GM18507 (cell line): Measurements from ENCODE around the gene SELENOO.
A peak's percentile ranks its signal among the peaks of the same experiment; 100 is the strongest.
"Not testable (repeated sequence)": the region's sequence is repeated elsewhere in the genome, so short reads cannot be mapped to it uniquely, and the experiment has no call there.

Experiments
- DNase-seq: peaks from one replicate; pipeline ENCODE4 v3.0.0; 2011; ENCODE audit warnings: low read depth; ENCODE audit not compliant: insufficient read length; ENCODE audit errors: extremely low spot score
- FAIRE-seq: peaks from 2 replicates; lab custom pipeline; 2011; peaks lifted over from hg19 to GRCh38; lab: Jason Lieb, UNC

Gene SELENOO

GRCh38 chr22:50197000-50197800 is 3.6 kb upstream of the SELENOO start:
- FAIRE-seq (no peak), DNase-seq (no peak)

- DNase-seq (no peak), FAIRE-seq (no peak)
These were observed 2.8 kb upstream of the SELENOO start for GRCh38 chr22:50197856-50198623.

GRCh38 chr22:50198624-50199017 is 2.2 kb upstream of the SELENOO start:
- FAIRE-seq (no peak), DNase-seq (no peak)

GRCh38 chr22:50199251-50199721 is 1.5 kb upstream of the SELENOO start:
- DNase-seq, result no peak
- no peak for FAIRE-seq

- FAIRE-seq (no peak), DNase-seq (no peak)
These were observed 866 bp upstream of the SELENOO start for GRCh38 chr22:50199829-50200460.

- no peak for DNase-seq
- no peak for FAIRE-seq
These were observed 649 bp downstream of the SELENOO start for GRCh38 chr22:50201191-50202129.

- FAIRE-seq (no peak), DNase-seq (no peak)
These were observed 1.4 kb downstream of the SELENOO start for GRCh38 chr22:50202130-50202666.

GRCh38 chr22:50203288-50203687 is 2.5 kb downstream of the SELENOO start:
- no peak for FAIRE-seq

GRCh38 chr22:50204571-50204970 is 3.8 kb downstream of the SELENOO start:
- FAIRE-seq (no peak), DNase-seq (no peak)

More at GRCh38 chr22:50203288-50203687, 2.5 kb downstream of the SELENOO start:
- DNase-seq, result no peak

- FAIRE-seq, result not testable (repeated sequence)
These were observed 4.2 kb downstream of the SELENOO start for GRCh38 chr22:50204998-50205397.

GRCh38 chr22:50205781-50206569 is 5.2 kb downstream of the SELENOO start:
- FAIRE-seq, result no peak
- DNase-seq, result no peak

More at GRCh38 chr22:50204998-50205397, 4.2 kb downstream of the SELENOO start:
- not testable (repeated sequence) for DNase-seq

- FAIRE-seq (no peak), DNase-seq (no peak)
These were observed 5.8 kb downstream of the SELENOO start for GRCh38 chr22:50206599-50206998.

GRCh38 chr22:50207383-50208140 is 6.8 kb downstream of the SELENOO start:
- FAIRE-seq (no peak), DNase-seq (no peak)

GRCh38 chr22:50208430-50208938 is 7.7 kb downstream of the SELENOO start:
- no peak for FAIRE-seq
- DNase-seq, result no peak

- FAIRE-seq (no peak), DNase-seq (no peak)
These were observed 8.4 kb downstream of the SELENOO start for GRCh38 chr22:50208939-50209892.

GRCh38 chr22:50209893-50210292 is 9.1 kb downstream of the SELENOO start:
- FAIRE-seq, result peak; percentile 78

More at GRCh38 chr22:50209893-50210292, 9.1 kb downstream of the SELENOO start:
- peak; percentile 69 for DNase-seq
